HL-60 (cell line): ENCODE results near the gene MBLAC1.

Source experiments
- DNase-seq, 2 experiments: peaks; one replicate each; pipeline ENCODE4 v3.0.0-alpha.2; 2010 to 2020; ENCODE audit warnings: low read depth in 1 of 2, low spot score in 1 of 2
- H3K27ac ChIP-seq: fragments of 250-450 bp; sonication (Bioruptor Pico); replicated peaks from 2 replicates; pipeline ENCODE4 v1.5.1; 2020; ENCODE audit warnings: mild to moderate bottlenecking, moderate library complexity
- H3K27me3 ChIP-seq: fragments of 250-450 bp; sonication (Bioruptor Pico); 2 replicates; pipeline ENCODE4 v1.5.1; 2021; ENCODE audit warnings: mild to moderate bottlenecking, moderate library complexity; ENCODE audit not compliant: insufficient read depth, poor library complexity, severe bottlenecking
- H3K4me3 ChIP-seq: replicated peaks from 2 replicates; pipeline ENCODE4 v1.5.1; 2011; ENCODE audit warnings: mild to moderate bottlenecking, control low read depth, low read length; ENCODE audit not compliant: insufficient read depth
- CTCF ChIP-seq: IDR thresholded peaks from one replicate; pipeline ENCODE4 v1.5.1; 2011; ENCODE audit warnings: low read length, control low read depth, inconsistent platforms; ENCODE audit not compliant: insufficient read depth
- GABPA ChIP-seq: IDR thresholded peaks from 2 replicates; pipeline ENCODE4 v1.6.1; 2012; ENCODE audit warnings: low read depth
- POLR2AphosphoS5 ChIP-seq: IDR thresholded peaks from 2 replicates; pipeline ENCODE4 v1.6.1; 2012; ENCODE audit warnings: low read depth
- REST ChIP-seq: IDR thresholded peaks from 2 replicates; pipeline ENCODE4 v1.6.1; 2012; ENCODE audit warnings: low read depth; ENCODE audit not compliant: insufficient replicate concordance
- SPI1 ChIP-seq: IDR thresholded peaks from 2 replicates; pipeline ENCODE4 v1.6.1; 2012; ENCODE audit warnings: low read depth, mild to moderate bottlenecking, borderline replicate concordance

The MBLAC1 gene

GRCh38 chr7:100160067-100160466 is 33.3 kb downstream of the MBLAC1 start:
- TF ChIP-seq CTCF = no peak
- Histone ChIP-seq H3K27ac (no peak overlapping the region), H3K4me3 (no peak overlapping the region), H3K27me3 (no peaks in the 10 kb centered on the region)
- DNase-seq = no peak

GRCh38 chr7:100163006-100163531 is 36.3 kb downstream of the MBLAC1 start:
- no peak for DNase-seq
- Histone ChIP-seq H3K27ac (no peak overlapping the region), H3K4me3 (no peak overlapping the region), H3K27me3 (peaks cover 14% of the 10 kb centered on the region)
- TF ChIP-seq POLR2AphosphoS5 (no peak), GABPA (no peak)

- Histone ChIP-seq H3K27me3 (peaks cover 17% of the 10 kb centered on the region), H3K27ac (no peak overlapping the region), H3K4me3 (no peak overlapping the region)
- no peak for DNase-seq
- no peak for TF ChIP-seq GABPA
- TF ChIP-seq POLR2AphosphoS5 = no peak
- no peak for TF ChIP-seq CTCF
- TF ChIP-seq REST = no peak
- no peak for TF ChIP-seq SPI1
Measured at GRCh38 chr7:100163871-100164270, 37.1 kb downstream of the MBLAC1 start.

- no peak for DNase-seq
- H3K27me3 ChIP-seq = peaks cover 20% of the 10 kb centered on the region
- no peak overlapping the region for H3K4me3 ChIP-seq
- H3K27ac ChIP-seq = no peak overlapping the region
- no peak for TF ChIP-seq CTCF
- no peak for TF ChIP-seq REST
- TF ChIP-seq POLR2AphosphoS5 = no peak
- TF ChIP-seq SPI1 = no peak
- TF ChIP-seq GABPA = no peak
Measured at GRCh38 chr7:100166317-100166940, 39.7 kb downstream of the MBLAC1 start.
